MM.1S (cell line): ENCODE measurements around the gene PHAX.
"Not testable (repeated sequence)": the region's sequence is repeated elsewhere in the genome, so short reads cannot be mapped to it uniquely, and the experiment has no call there.

Source experiments
- DNase-seq: peaks from one replicate; pipeline ENCODE4 v3.0.0-alpha.2; 2015
- H2AFZ ChIP-seq: fragments of 300-600 bp; sonication (generic); 2 replicates; pipeline ENCODE4 v1.6.0; 2016; ENCODE audit warnings: antibody characterized with exemption, low read length
- H3F3A ChIP-seq: fragments of 300-600 bp; sonication (generic); 2 replicates; pipeline ENCODE4 v1.6.1; 2016; ENCODE audit warnings: mild to moderate bottlenecking, antibody characterized with exemption, low read length, moderate library complexity, mixed read lengths; ENCODE audit not compliant: insufficient read depth
- H3K27ac ChIP-seq: fragments of 300-600 bp; sonication (generic); 2 replicates; pipeline ENCODE4 v1.5.1; 2016; ENCODE audit warnings: mild to moderate bottlenecking, low read length
- H3K27me3 ChIP-seq: fragments of 300-600 bp; sonication (generic); replicated peaks from 2 replicates; pipeline ENCODE4 v1.6.0; 2016; ENCODE audit warnings: low read length; ENCODE audit not compliant: insufficient read depth
- H3K36me3 ChIP-seq: fragments of 300-600 bp; sonication (generic); replicated peaks from 2 replicates; pipeline ENCODE4 v1.6.1; 2016; ENCODE audit warnings: mild to moderate bottlenecking, low read length, mixed read lengths; ENCODE audit not compliant: insufficient read depth
- H3K4me1 ChIP-seq: fragments of 300-600 bp; sonication (generic); 2 replicates; pipeline ENCODE4 v1.6.1; 2016; ENCODE audit warnings: low read length, mixed read lengths
- H3K4me2 ChIP-seq: fragments of 300-600 bp; sonication (generic); 2 replicates; pipeline ENCODE4 v1.6.0; 2016; ENCODE audit warnings: low read depth, low read length
- H3K4me3 ChIP-seq: fragments of 300-600 bp; sonication (generic); 2 replicates; pipeline ENCODE4 v1.5.1; 2016; ENCODE audit warnings: low read length, mixed read lengths
- H3K79me2 ChIP-seq: fragments of 300-600 bp; sonication (generic); 2 replicates; pipeline ENCODE4 v1.6.1; 2016; ENCODE audit warnings: mixed run types, low read length, mixed read lengths
- H3K9ac ChIP-seq: fragments of 300-600 bp; sonication (generic); 2 replicates; pipeline ENCODE4 v1.6.1; 2016; ENCODE audit warnings: low read length, mixed read lengths
- H3K9me2 ChIP-seq: fragments of 300-600 bp; sonication (generic); replicated peaks from 2 replicates; pipeline ENCODE4 v1.6.1; 2016; ENCODE audit warnings: mild to moderate bottlenecking, low read length, mixed read lengths; ENCODE audit not compliant: insufficient read depth
- H3K9me3 ChIP-seq: fragments of 300-600 bp; sonication (generic); replicated peaks from 2 replicates; pipeline ENCODE4 v1.6.1; 2016; ENCODE audit warnings: mild to moderate bottlenecking, low read length, mixed read lengths; ENCODE audit not compliant: insufficient read depth
- H4K20me1 ChIP-seq: fragments of 300-600 bp; sonication (generic); 2 replicates; pipeline ENCODE4 v1.6.1; 2016; ENCODE audit warnings: mild to moderate bottlenecking, low read length, moderate library complexity, mixed read lengths; ENCODE audit not compliant: insufficient read depth
- CTCF ChIP-seq: fragments of 300-600 bp; sonication (generic); IDR thresholded peaks from 2 replicates; pipeline ENCODE4 v1.5.1; 2016; ENCODE audit warnings: antibody characterized with exemption, low read length, mixed read lengths
- EZH2 ChIP-seq: fragments of 300-600 bp; sonication (generic); optimal IDR thresholded peaks from 2 replicates; pipeline ENCODE3; 2017; ENCODE audit warnings: low read depth, mild to moderate bottlenecking, antibody characterized with exemption, low read length, mixed read lengths
- EZH2phosphoT487 ChIP-seq: fragments of 300-600 bp; sonication (generic); IDR thresholded peaks from 2 replicates; pipeline ENCODE4 v1.6.1; 2018; ENCODE audit warnings: antibody characterized with exemption, low read length

The PHAX gene

GRCh38 chr5:126649709-126650108 lies 49.0 kb downstream of the PHAX start:
- H3K79me2 ChIP-seq: not testable (repeated sequence)

GRCh38 chr5:126650463-126650862 lies 49.7 kb downstream of the PHAX start:
- Histone ChIP-seq H3K36me3 (no peaks in the 10 kb centered on the region), H3K27ac (no peak overlapping the region), H3K27me3 (no peaks in the 10 kb centered on the region), H3K9me3 (no peaks in the 10 kb centered on the region), H3K9ac (no peak overlapping the region), H3K9me2 (no peaks in the 10 kb centered on the region), H4K20me1 (no peaks in the 10 kb centered on the region), H3K4me3 (no peak overlapping the region), H3F3A (no peaks in the 10 kb centered on the region), H3K4me1 (no peaks in the 10 kb centered on the region), H3K79me2 (no peaks in the 10 kb centered on the region), H2AFZ (no peak overlapping the region), H3K4me2 (no peak overlapping the region)
- TF ChIP-seq EZH2: no peak
- TF ChIP-seq CTCF: no peak
- no peak for TF ChIP-seq EZH2phosphoT487
- DNase-seq: no peak

More at GRCh38 chr5:126649709-126650108, 49.0 kb downstream of the PHAX start:
- H3K36me3 ChIP-seq, H3F3A ChIP-seq, H3K27ac ChIP-seq, H3K4me1 ChIP-seq, H4K20me1 ChIP-seq, H2AFZ ChIP-seq, H3K4me3 ChIP-seq, H3K27me3 ChIP-seq, DNase-seq, H3K4me2 ChIP-seq, H3K9me3 ChIP-seq, H3K9ac ChIP-seq, H3K9me2 ChIP-seq: not testable (repeated sequence)

GRCh38 chr5:126651013-126651577 lies 50.3 kb downstream of the PHAX start:
- no peak for DNase-seq
- no peaks in the 10 kb centered on the region for H3K4me1 ChIP-seq
- no peaks in the 10 kb centered on the region for H3K79me2 ChIP-seq
- H3K36me3 ChIP-seq: no peaks in the 10 kb centered on the region
- no peaks in the 10 kb centered on the region for H3F3A ChIP-seq
- no peak overlapping the region for H3K9ac ChIP-seq
- no peaks in the 10 kb centered on the region for H3K27me3 ChIP-seq
- no peak overlapping the region for H2AFZ ChIP-seq
- no peaks in the 10 kb centered on the region for H3K9me2 ChIP-seq
- no peak for TF ChIP-seq EZH2
- no peak for TF ChIP-seq EZH2phosphoT487
- TF ChIP-seq CTCF: no peak
- H3K4me3 ChIP-seq: no peak overlapping the region
- no peaks in the 10 kb centered on the region for H4K20me1 ChIP-seq
- no peaks in the 10 kb centered on the region for H3K9me3 ChIP-seq
- no peak overlapping the region for H3K27ac ChIP-seq
- H3K4me2 ChIP-seq: no peak overlapping the region

GRCh38 chr5:126656401-126657007 lies 55.8 kb downstream of the PHAX start:
- Histone ChIP-seq H3K27ac (no peak overlapping the region), H3K9me2 (no peaks in the 10 kb centered on the region), H3K9ac (no peak overlapping the region), H4K20me1 (no peaks in the 10 kb centered on the region), H3K4me2 (no peak overlapping the region), H3F3A (no peaks in the 10 kb centered on the region), H3K27me3 (no peaks in the 10 kb centered on the region), H3K4me3 (no peak overlapping the region), H3K9me3 (no peaks in the 10 kb centered on the region), H3K79me2 (no peaks in the 10 kb centered on the region), H2AFZ (no peak overlapping the region), H3K36me3 (no peaks in the 10 kb centered on the region), H3K4me1 (peaks cover 3% of the 10 kb centered on the region; the same call in 1 of the 2 replicates)
- TF ChIP-seq EZH2: no peak
- peak; percentile 82 for TF ChIP-seq CTCF
- no peak for TF ChIP-seq EZH2phosphoT487
- peak; percentile 46 for DNase-seq
